NCI-H2029 treated with DMSO at 0.1 percent for 48 hours (cell line): ENCODE results near the gene TYW3.

Source experiments
- DNase-seq: peaks from one replicate; lab custom pipeline; 2025; lab: John Stamatoyannopoulos, UW

TYW3 gene

DNA sequence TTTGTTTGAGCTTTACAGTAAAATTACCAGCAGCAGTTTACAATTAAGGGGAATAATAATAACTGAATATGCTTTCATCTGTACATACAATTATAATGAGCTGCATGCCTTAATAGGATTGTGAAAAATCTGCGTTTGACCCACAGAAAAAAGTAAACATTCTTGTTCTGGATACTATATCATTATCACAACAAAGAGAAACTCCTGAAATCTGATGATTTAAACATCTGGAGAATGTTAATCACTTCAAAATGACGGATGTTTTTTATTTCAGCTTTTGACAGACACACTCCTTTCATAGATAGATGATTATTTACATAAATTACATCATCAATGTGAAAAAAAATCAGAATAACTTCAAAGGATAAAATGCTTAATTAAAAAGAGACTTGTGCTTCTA, 58.5 kb downstream of the TYW3 start:
- DNase-seq: no peak

DNA sequence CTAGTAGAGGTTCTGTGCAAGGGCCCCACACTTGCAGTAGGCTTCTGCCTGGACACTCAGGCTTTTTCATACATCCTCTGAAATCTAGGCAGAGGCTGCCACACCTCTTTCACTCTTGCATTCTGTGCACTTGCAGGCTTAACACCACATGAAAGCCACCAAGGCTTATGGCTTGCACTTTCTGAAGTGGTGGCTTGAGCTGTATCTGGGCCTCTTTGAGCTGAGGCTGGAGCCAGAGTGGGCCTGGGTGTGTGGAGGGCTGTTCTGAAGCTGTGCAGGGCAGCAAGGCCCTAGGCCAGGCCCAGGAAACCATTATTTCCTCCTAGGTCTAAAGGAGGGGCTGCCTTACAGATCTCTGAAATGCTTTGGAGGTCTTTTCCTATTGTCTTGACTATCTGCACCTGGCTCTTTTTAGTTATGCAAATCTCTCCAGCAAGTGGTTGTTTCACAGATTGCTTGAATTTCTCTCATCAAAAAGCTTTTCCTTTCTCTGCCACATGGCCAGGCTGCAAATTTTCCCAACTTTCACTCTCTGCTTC, 66.2 kb downstream of the TYW3 start:
- no peak for DNase-seq

DNA sequence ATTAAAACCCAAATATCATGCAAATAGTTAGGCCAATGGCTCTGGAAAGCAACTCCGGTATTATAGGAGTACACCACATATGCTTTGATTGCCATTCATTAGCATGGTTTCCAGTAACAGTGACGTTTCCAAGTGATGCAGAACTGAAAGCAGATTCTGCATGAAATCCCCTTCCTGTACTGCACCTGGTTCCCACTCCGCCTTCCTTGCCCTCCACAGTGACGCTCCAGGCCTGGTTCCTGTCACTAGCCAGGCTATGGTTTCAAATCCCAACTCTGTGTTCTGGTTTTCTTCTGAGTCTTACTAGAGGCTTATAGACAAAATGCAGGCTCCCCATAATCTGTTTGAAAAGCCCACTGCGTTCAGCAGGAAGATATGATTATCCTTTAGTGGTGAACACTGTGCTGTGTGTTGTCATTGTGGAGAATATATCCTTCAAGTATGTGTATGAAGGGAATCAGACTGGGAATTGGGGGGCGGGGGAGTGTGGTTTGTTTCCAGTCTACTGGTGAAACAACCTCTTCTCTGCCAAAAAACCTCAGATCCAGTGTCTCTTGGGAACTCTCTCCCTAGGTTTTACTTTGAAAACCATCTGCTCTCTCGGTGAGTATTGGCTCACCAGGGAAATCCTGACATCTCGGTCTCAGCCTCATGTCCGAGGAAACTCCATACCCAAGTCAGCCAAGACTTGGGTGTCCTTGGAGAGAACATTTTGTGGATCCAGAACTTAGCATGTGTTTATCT, 78.7 kb downstream of the TYW3 start:
- DNase-seq: no peak

DNA sequence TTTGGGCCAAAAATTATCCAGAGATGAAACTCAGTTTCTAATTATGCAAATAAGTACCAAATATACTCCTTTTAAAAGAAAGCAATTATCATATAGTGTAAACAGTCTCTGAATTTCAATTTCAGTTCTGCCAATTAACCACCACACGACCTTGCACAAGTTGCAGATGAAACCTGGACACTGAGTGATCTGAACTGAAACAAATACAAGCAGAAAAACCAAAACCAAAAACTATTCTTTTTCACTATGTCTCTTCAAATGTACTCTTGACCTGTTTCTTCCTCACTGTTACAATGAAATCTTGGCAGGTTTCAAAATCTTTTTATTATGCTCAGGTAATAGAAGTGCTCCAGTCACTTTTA, 79.2 kb downstream of the TYW3 start:
- no peak for DNase-seq
